Measurements from ENCODE around the gene ST6GALNAC2.
"Not testable (repeated sequence)": the region's sequence is repeated elsewhere in the genome, so short reads cannot be mapped to it uniquely, and the experiment has no call there.

The ST6GALNAC2 gene

DNA sequence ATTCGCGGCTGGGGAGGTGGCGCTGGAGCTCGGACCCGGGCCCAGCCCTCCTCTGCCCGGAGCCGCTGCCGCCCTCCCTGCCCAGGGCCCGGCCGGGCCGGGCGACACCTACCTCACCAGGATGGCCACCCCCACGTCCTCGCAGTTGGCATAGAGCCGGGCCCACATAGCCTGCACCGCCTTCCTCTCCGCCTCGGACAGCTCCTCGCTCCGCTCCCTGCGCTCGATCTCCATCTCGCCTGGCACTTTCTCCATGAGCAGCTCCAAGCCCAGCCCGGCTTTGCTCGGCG, 48.4 kb downstream of the ST6GALNAC2 start:
- TF ChIP-seq, protein P1, sequence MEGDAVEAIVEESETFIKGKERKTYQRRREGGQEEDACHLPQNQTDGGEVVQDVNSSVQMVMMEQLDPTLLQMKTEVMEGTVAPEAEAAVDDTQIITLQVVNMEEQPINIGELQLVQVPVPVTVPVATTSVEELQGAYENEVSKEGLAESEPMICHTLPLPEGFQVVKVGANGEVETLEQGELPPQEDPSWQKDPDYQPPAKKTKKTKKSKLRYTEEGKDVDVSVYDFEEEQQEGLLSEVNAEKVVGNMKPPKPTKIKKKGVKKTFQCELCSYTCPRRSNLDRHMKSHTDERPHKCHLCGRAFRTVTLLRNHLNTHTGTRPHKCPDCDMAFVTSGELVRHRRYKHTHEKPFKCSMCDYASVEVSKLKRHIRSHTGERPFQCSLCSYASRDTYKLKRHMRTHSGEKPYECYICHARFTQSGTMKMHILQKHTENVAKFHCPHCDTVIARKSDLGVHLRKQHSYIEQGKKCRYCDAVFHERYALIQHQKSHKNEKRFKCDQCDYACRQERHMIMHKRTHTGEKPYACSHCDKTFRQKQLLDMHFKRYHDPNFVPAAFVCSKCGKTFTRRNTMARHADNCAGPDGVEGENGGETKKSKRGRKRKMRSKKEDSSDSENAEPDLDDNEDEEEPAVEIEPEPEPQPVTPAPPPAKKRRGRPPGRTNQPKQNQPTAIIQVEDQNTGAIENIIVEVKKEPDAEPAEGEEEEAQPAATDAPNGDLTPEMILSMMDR (IDR thresholded peaks at IDR 0.05; ENCODE audit: extremely low read depth, insufficient read depth, missing control alignments) = no peak
- DNase-seq (ENCODE audit: low spot score) = no peak
- in situ Hi-C loops (cut with MboI; ENCODE audit: low pct_unique_long_range_greater_than_20kb, low sequenced_read_pairs, unreplicated experiment) = no loop called here

DNA sequence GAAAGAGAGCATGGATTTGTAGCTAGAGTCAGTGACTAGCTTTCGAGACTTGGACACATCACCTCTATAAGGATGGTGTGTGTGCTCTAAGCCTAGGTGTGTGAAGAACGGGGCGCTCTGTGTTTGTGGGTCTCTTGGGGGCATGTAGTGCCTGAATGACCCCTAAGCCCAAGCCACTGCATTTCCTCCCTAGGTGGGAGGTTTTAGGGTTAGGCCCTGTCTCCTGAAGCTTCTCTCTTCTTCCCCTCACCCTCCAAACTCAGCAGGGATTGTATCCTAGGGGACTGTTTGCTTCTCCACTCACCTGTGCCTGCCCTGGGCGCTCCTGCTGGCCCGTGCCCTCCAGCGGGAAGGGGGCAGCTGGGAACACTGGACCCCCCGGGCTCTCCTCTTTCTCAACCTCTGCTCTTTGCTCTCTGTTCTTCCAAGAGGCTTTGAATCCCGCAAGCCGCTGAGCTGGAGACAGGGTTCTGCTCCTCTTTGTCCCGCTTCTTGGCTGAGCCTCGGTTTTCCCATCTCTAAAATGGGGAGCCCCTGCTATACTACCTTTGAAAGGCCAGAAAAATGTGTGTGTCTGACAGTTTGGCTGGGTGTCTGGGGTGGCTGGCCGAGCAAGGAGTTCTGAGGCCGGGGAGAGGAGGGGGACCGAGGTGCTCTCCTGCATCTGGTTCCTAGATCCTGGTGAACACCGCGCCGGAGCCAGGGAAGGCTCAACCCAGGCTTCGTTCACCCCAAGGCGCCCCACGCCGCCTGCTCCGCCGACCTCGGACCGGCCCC, 49.0 kb downstream of the ST6GALNAC2 start:
- TF ChIP-seq, protein P1 (IDR thresholded peaks at IDR 0.05; ENCODE audit: extremely low read depth, insufficient read depth, missing control alignments) = no peak
- no peak for DNase-seq (ENCODE audit: low spot score)
- in situ Hi-C loops (cut with MboI; ENCODE audit: low pct_unique_long_range_greater_than_20kb, low sequenced_read_pairs, unreplicated experiment) = no loop called here

DNA sequence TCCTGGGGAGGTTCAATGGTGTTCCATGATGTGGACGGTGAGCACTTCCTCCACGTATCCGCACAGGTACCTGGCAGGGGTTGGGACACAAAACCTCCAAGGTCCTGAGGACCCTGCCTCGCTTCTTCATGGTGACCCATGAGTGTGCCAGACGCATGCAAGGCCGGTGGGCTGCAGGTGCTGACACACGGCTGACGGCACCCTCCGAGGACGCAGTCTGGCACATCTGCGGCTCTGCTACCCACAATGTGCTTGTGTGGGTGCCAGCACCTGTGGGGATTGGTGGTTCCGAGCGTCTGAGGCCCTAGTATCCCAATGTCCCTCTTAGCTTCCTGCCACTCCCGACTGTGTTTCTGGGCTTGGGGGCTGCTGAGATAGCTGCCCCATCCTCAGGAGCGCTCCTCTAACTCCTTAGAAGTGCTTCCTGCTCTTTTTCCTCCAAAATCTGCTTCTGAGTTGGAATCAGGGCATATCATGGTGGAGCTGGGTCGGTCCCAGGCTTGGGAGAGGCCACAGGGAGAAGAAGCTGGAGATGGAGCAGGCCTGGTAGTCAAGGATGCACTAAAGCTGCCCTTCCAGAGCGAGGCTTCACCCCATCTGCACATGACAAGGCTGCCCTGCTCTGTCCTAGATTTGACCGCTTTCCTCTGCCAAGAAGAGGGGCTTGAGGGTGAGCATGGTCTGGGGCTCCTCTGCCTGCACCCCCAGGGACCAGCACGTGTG, 49.7 kb downstream of the ST6GALNAC2 start:
- no peak for DNase-seq (ENCODE audit: low spot score)
- TF ChIP-seq, protein P1 (IDR thresholded peaks at IDR 0.05; ENCODE audit: extremely low read depth, insufficient read depth, missing control alignments) = no peak
- in situ Hi-C loops (cut with MboI; ENCODE audit: low pct_unique_long_range_greater_than_20kb, low sequenced_read_pairs, unreplicated experiment) = no loop called here

DNA sequence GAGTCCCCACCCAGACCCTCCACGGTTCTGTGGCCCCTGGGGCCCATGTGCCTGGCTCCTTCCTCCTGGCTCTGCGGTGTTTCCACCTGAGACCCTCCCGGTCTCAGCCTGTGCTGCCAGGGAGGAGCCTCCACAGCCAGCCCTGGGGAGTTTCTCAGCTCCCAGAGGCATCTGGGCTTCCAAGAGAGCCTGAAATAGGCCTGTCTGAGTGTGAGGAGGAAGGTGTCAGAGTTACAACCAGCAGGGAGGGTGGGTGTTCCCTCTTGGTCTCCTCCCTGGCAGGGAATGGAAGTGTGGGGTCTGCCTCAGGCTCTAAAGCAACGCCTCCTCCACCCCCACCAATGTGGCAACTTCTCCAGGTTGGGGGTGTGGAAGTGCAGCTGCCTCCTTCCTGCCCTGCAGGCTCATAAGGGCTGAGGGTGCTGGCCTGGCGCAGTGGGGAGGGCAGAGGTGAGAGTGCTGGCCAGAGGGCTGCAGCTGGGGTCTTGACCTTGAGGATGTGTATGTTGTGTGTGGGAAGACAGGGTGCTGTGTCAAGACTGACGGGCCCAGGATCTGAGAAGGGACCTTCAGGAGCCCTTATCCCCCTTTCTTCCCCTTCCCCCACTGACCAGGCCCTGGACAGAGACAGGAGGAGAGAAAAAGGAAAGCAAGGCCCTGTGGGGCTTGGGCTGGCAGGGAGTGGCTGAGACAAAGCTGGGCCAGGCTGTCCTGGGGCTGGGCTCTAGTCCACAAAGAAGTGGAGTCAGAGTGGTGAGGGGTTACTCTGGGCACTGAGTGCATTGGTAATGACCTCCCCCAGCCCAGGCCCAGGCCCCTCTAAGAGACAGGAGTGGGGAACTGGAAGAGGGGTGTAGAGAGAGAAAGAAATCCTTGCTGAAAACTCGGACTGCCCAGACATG, 50.6 kb downstream of the ST6GALNAC2 start:
- TF ChIP-seq, protein P1 (IDR thresholded peaks at IDR 0.05; ENCODE audit: extremely low read depth, insufficient read depth, missing control alignments) = no peak
- no peak for DNase-seq (ENCODE audit: low spot score)
- in situ Hi-C loops (cut with MboI; ENCODE audit: low pct_unique_long_range_greater_than_20kb, low sequenced_read_pairs, unreplicated experiment) = no loop called here

DNA sequence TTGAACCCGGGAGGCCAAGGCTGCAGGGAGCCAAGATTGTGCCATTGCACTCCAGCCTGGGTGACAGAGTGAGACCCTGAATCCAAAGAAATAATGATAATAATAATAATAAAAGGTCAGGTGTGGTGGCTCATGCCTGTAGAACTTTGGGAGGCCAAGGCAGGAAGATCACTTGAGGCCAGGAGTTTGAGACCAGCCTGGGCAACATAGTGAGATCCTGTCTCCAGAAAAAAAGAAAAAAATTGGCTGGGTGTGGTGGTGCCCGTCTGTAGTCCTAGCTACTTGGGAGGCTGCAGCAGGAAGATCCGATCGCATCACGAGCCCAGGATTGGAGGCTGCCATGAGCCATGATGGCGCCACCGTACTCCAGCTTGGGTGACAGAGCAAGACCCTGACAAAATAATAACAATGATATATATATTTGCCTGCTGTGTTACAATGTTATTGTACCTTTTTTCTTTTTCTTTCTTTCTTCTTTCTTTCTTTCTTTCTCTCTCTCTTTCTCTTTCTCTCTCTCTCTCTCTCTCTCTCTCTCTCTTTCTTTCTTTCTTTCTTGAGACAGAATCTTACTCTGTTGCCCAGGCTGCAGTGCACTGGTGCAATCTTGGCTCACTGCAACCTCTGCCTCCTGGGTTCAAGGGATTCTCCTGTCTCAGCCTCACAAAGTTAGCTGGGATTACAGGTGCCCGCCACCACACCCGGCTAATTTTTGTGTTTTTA, 51.9 kb downstream of the ST6GALNAC2 start:
- DNase-seq (ENCODE audit: low spot score); in situ Hi-C loops (cut with MboI; ENCODE audit: low pct_unique_long_range_greater_than_20kb, low sequenced_read_pairs, unreplicated experiment): not testable (repeated sequence)

DNA sequence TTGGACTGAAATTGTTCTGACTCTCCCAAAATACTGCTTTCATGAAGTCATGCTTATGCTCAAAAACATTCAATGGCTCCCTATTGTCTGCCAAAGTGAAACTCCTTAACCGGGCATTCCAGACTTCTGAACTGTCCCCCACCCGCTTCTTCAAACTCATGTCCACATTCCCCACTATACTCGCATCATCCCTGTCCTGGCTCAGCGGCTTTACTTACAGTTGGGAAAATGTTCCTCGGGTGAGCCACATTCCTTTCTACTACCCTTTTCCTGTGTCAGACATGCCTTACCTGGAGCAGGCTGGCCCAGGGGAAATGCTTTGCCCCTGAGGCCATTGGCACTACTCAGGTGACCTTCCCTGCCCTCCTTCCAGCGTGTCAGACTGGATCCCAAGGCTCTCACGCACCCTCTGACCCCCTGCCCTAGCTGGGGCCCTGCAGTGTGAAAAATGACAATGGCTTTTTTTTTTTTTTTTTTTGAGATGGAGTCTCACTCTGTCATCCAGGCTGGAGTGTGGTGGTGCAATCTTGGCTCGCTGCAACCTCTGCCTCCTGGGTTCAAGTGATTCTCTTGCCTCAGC, 53.5 kb downstream of the ST6GALNAC2 start:
- TF ChIP-seq, protein P1 (IDR thresholded peaks at IDR 0.05; ENCODE audit: extremely low read depth, insufficient read depth, missing control alignments) = no peak
- no peak for DNase-seq (ENCODE audit: low spot score)
- in situ Hi-C loops (cut with MboI; ENCODE audit: low pct_unique_long_range_greater_than_20kb, low sequenced_read_pairs, unreplicated experiment) = no loop called here
